Left lung (tissue), 10 donors: Measurements from ENCODE around the gene RETREG3. TPM values are rescaled to one million over a fixed set of nuclear protein-coding genes. Genes with fewer than 3 reads are reported as not detected.
"Not testable (repeated sequence)": the region's sequence is repeated elsewhere in the genome, so short reads cannot be mapped to it uniquely, and the experiment has no call there.

Experiments
- ATAC-seq: fragments of 200-7000 bp; cut with Tn5 transposase; one replicate; pipeline ENCODE4 v1.9.1; 2020; ENCODE audit warnings: moderate library complexity
- DNase-seq, 4 donors: peaks; one replicate each; pipeline ENCODE4 v3.0.0-alpha.2; 2013 to 2020
- H3K27ac ChIP-seq, 2 donors: fragments of 200-600 bp; sonication (generic) in 1 of 2; one replicate each; pipeline versions ENCODE4 v1.5.0 to v1.8.0; 2020 to 2021
- H3K27me3 ChIP-seq, 2 donors: fragments of 200-600 bp; sonication (generic) in 1 of 2; one replicate each; pipeline versions ENCODE4 v1.5.0 to v1.8.0; 2020 to 2021
- H3K36me3 ChIP-seq, 2 donors: fragments of 200-600 bp; sonication (generic) in 1 of 2; one replicate each; pipeline versions ENCODE4 v1.5.0 to v1.8.0; 2020 to 2021
- H3K4me1 ChIP-seq, 2 donors: fragments of 200-600 bp; one replicate each; pipeline ENCODE4 v1.8.0; 2021
- H3K4me3 ChIP-seq, 2 donors: fragments of 200-600 bp; sonication (generic) in 1 of 2; one replicate each; pipeline versions ENCODE4 v1.5.0 to v1.8.0; 2020 to 2021; ENCODE audit warnings: mild to moderate bottlenecking in 1 of 2
- H3K9me3 ChIP-seq, 2 donors: fragments of 200-600 bp; sonication (generic) in 1 of 2; one replicate each; pipeline versions ENCODE4 v1.5.0 to v1.8.0; 2020 to 2021
- intact Hi-C, 2 donors: fragments of 100-400 bp; cut with DNase I; formaldehyde crosslinking; loops; one replicate each; pipeline versions ENCODE4 v1.11.2 to v1.14.2; 2022
- polyA plus RNA-seq, 6 donors: library from polyadenylated mRNA; unstranded; fragments of 120-200 nt; gene quantifications; one replicate each; pipeline ENCODE4 v1.2.1, GENCODE V29; 2013; ENCODE audit not compliant: insufficient read length in 6 of 6
- total RNA-seq, 2 donors: library from RNA; stranded (reverse); fragmentation: NEBNext Ultra II Directional; extraction: Animal tissue kit (Norgen Biotek cat#: 25700); gene quantifications; one replicate each; pipeline ENCODE4 v1.2.1, GENCODE V29; 2021
- TF ChIP-seq, protein P1 (sequence below), 2 donors: fragments of 200-600 bp; sonication (generic) in 1 of 2; IDR thresholded peaks; one replicate each; pipeline versions ENCODE4 v1.5.0 to v1.8.0; 2021; ENCODE audit warnings: antibody characterized with exemption in 2 of 2
- donor health status: DM: no; HTN: yes; CAD: no.
- donor health status: DM: no; HTN: no; CAD: no.

The RETREG3 gene
- total and polyA plus RNA-seq, 8 donors = 50.6 to 75.5 (median 60.0) TPM

GRCh38 chr17:42623271-42623670 lies 14.1 kb upstream of the RETREG3 start:
- ATAC-seq (no peak), DNase-seq (no peak)
- Histone ChIP-seq H3K4me1 (no peaks in the 10 kb centered on the region), H3K27ac (no peak overlapping the region), H3K9me3 (no peaks in the 10 kb centered on the region), H3K4me3 (no peak overlapping the region), H3K27me3 (no peaks in the 10 kb centered on the region), H3K36me3 (no peaks in the 10 kb centered on the region)
- TF ChIP-seq, protein P1, sequence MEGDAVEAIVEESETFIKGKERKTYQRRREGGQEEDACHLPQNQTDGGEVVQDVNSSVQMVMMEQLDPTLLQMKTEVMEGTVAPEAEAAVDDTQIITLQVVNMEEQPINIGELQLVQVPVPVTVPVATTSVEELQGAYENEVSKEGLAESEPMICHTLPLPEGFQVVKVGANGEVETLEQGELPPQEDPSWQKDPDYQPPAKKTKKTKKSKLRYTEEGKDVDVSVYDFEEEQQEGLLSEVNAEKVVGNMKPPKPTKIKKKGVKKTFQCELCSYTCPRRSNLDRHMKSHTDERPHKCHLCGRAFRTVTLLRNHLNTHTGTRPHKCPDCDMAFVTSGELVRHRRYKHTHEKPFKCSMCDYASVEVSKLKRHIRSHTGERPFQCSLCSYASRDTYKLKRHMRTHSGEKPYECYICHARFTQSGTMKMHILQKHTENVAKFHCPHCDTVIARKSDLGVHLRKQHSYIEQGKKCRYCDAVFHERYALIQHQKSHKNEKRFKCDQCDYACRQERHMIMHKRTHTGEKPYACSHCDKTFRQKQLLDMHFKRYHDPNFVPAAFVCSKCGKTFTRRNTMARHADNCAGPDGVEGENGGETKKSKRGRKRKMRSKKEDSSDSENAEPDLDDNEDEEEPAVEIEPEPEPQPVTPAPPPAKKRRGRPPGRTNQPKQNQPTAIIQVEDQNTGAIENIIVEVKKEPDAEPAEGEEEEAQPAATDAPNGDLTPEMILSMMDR (IDR thresholded peaks at IDR 0.05) = no peak
- intact Hi-C loops = no loop called here

DNA sequence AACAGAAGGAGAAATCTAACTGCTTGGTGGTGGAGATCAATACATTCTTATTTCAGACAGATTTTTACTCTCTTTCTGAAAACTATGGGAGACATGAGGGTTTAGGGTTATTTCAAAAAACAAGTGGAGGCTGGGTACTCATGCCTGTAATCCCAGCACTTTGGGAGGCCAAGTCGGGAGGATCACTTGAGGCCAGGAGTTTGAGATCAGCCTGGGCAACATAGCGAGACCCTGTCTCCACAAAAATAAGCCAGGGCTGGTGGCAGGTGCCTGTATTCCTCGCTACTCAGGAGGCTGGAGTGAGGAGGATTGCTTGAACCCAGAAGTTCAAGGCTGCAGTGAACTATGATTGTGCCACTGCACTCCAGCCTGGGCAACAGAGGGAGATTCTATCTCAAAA lies 12.8 kb upstream of the RETREG3 start:
- H3K4me1 ChIP-seq, intact Hi-C loops, H3K36me3 ChIP-seq, H3K27ac ChIP-seq, H3K9me3 ChIP-seq, H3K4me3 ChIP-seq, H3K27me3 ChIP-seq, ATAC-seq, DNase-seq: not testable (repeated sequence)

DNA sequence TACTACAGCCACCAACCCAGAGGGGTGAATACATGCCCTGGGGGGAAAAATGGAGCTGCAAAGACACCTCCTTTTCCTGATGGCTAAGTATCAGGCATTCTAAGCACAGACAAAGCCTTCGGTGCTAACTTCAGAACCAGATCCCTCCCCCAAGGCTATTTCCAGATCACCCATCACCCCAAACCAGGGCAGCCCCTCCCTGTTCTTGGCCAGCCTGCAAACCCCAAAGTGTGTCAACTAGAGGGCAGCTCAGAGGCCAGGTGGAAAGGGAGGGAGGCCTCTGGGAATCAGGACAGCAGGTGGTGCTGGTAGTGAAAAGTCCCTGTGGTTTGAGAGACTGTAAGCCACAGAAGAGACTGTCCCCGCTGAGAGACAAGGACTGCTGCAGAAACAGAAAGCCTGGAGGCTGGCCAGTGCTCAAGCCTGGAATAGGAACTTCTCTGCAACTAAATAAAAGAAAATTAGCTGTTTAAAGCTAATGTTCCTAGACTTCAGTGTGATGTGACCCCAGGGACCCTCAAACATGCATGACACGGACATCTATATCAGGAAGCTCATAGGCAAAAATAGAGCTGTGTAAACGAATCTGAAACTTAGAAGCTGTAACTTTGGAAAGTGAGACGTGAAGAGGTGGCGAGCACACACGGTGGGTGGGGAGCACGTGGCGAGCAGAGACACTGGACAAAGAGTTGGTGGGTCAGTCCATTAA lies 9.4 kb upstream of the RETREG3 start:
- peak in 2 of 4 donors; percentile 26 to 49 for DNase-seq
- H3K4me1 ChIP-seq = no peaks in the 10 kb centered on the region
- H3K36me3 ChIP-seq = peaks cover 0 to 26% of the 10 kb centered on the region in 2 donors
- peak; percentile 95 for ATAC-seq
- H3K4me3 ChIP-seq = no peak overlapping the region
- no peak overlapping the region for H3K27ac ChIP-seq
- TF ChIP-seq, protein P1 (IDR thresholded peaks at IDR 0.05) = no peak
- no peaks in the 10 kb centered on the region for H3K9me3 ChIP-seq
- intact Hi-C loops = no loop called here
- no peaks in the 10 kb centered on the region for H3K27me3 ChIP-seq

GRCh38 chr17:42617956-42618431 lies 8.8 kb upstream of the RETREG3 start:
- intact Hi-C loops = no loop called here
- Histone ChIP-seq H3K27ac (no peak overlapping the region), H3K4me1 (no peaks in the 10 kb centered on the region), H3K36me3 (peaks cover 0 to 32% of the 10 kb centered on the region in 2 donors), H3K4me3 (no peak overlapping the region), H3K27me3 (no peaks in the 10 kb centered on the region), H3K9me3 (no peaks in the 10 kb centered on the region)
- DNase-seq (no peak), ATAC-seq (no peak)
- TF ChIP-seq, protein P1 (IDR thresholded peaks at IDR 0.05) = no peak

GRCh38 chr17:42613699-42614295 lies 4.6 kb upstream of the RETREG3 start:
- Histone ChIP-seq H3K9me3 (no peaks in the 10 kb centered on the region), H3K4me1 (peaks cover 0 to 13% of the 10 kb centered on the region in 2 donors), H3K27ac (no peak overlapping the region), H3K27me3 (no peaks in the 10 kb centered on the region), H3K36me3 (peaks cover 0 to 47% of the 10 kb centered on the region in 2 donors), H3K4me3 (no peak overlapping the region)
- DNase-seq = no peak
- intact Hi-C loops = no loop called here
- ATAC-seq = no peak
- TF ChIP-seq, protein P1 (IDR thresholded peaks at IDR 0.05) = no peak
